DND-41 (cell line): ENCODE measurements around the gene ZFP91.
A peak's percentile ranks its signal among the peaks of the same experiment; 100 is the strongest.

ENCODE experiments used
- ATAC-seq: fragments of 200-7000 bp; cut with Tn5 transposase; 3 replicates; pipeline ENCODE4 v1.9.1; 2021; ENCODE audit warnings: low read depth; ENCODE audit not compliant: insufficient read depth
- DNase-seq: peaks from one replicate; pipeline ENCODE4 v3.0.0-alpha.2; 2020
- H2AFZ ChIP-seq: 2 replicates; pipeline ENCODE4 v1.6.0; 2012; ENCODE audit warnings: low read depth, low read length
- H3K27ac ChIP-seq: 2 replicates; pipeline ENCODE4 v1.5.1; 2012; ENCODE audit warnings: low read length, inconsistent platforms
- H3K27me3 ChIP-seq: fragments of 200-600 bp; sonication (generic); 2 replicates; pipeline ENCODE4 v1.6.0; 2012; ENCODE audit warnings: low read length, mild to moderate bottlenecking, inconsistent platforms; ENCODE audit not compliant: insufficient read depth, poor library complexity
- H3K36me3 ChIP-seq: 2 replicates; pipeline ENCODE4 v1.5.1; 2012; ENCODE audit warnings: low read length, inconsistent platforms; ENCODE audit not compliant: insufficient read depth
- H3K4me1 ChIP-seq: 2 replicates; pipeline ENCODE4 v1.5.1; 2012; ENCODE audit warnings: mild to moderate bottlenecking, low read length; ENCODE audit not compliant: insufficient read depth
- H3K4me2 ChIP-seq: 2 replicates; pipeline ENCODE4 v1.6.0; 2012; ENCODE audit warnings: mild to moderate bottlenecking, moderate library complexity, low read length, inconsistent platforms; ENCODE audit not compliant: insufficient read depth
- H3K4me3 ChIP-seq, 2 experiments: fragments of 200-600 bp in 1 of 2; shearing (Covaris generic) in 1 of 2; 2 replicates each; pipeline ENCODE4 v1.5.1; 2012 to 2016; ENCODE audit warnings: inconsistent platforms in 2 of 2, low read length in 2 of 2, mild to moderate bottlenecking in 2 of 2, low read depth in 1 of 2, moderate library complexity in 1 of 2
- H3K79me2 ChIP-seq: 2 replicates; pipeline ENCODE4 v1.6.0; 2012; ENCODE audit warnings: low read length, inconsistent platforms; ENCODE audit not compliant: insufficient read depth
- H3K9ac ChIP-seq: 2 replicates; pipeline ENCODE4 v1.6.0; 2012; ENCODE audit warnings: low read depth, mild to moderate bottlenecking, inconsistent platforms, low read length, moderate library complexity
- H3K9me3 ChIP-seq: 2 replicates; pipeline ENCODE4 v1.5.1; 2012; ENCODE audit warnings: low read length, moderate library complexity, mild to moderate bottlenecking, inconsistent platforms; ENCODE audit not compliant: insufficient read depth, severe bottlenecking
- H4K20me1 ChIP-seq: 2 replicates; pipeline ENCODE4 v1.6.0; 2012; ENCODE audit warnings: low read length; ENCODE audit not compliant: insufficient read depth
- EZH2 ChIP-seq: IDR thresholded peaks from 3 replicates; pipeline ENCODE4 v1.6.1; 2012; ENCODE audit warnings: borderline replicate concordance, low read depth, mild to moderate bottlenecking, moderate library complexity, low read length, inconsistent platforms; ENCODE audit not compliant: severe bottlenecking
- TF ChIP-seq, protein P1 (sequence below): IDR thresholded peaks from 2 replicates; pipeline ENCODE4 v1.5.1; 2012; ENCODE audit warnings: borderline replicate concordance, low read length, moderate library complexity, mild to moderate bottlenecking; ENCODE audit not compliant: poor library complexity, severe bottlenecking; ENCODE audit errors: extremely low read depth

ZFP91 gene

DNA sequence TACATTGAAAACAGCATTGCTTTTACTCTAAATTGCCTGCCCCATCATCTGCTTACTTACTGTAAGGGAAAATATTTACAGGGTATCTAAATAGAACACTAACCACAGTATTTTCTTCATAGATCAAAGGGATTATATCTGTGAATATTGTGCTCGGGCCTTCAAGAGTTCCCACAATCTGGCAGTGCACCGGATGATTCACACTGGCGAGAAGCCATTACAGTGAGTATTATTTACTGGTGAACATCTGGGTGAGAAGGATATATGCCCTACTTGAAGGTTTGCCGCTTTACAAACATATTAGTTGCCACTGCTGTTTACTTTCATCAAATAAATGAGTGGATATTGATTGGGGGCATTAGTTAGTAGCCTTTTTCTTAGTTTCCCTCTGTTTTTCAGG, 37.7 kb downstream of the ZFP91 start:
- no peaks in the 10 kb centered on the region for H3K27me3 ChIP-seq
- TF ChIP-seq, protein P1, sequence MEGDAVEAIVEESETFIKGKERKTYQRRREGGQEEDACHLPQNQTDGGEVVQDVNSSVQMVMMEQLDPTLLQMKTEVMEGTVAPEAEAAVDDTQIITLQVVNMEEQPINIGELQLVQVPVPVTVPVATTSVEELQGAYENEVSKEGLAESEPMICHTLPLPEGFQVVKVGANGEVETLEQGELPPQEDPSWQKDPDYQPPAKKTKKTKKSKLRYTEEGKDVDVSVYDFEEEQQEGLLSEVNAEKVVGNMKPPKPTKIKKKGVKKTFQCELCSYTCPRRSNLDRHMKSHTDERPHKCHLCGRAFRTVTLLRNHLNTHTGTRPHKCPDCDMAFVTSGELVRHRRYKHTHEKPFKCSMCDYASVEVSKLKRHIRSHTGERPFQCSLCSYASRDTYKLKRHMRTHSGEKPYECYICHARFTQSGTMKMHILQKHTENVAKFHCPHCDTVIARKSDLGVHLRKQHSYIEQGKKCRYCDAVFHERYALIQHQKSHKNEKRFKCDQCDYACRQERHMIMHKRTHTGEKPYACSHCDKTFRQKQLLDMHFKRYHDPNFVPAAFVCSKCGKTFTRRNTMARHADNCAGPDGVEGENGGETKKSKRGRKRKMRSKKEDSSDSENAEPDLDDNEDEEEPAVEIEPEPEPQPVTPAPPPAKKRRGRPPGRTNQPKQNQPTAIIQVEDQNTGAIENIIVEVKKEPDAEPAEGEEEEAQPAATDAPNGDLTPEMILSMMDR = no peak
- no peak for TF ChIP-seq EZH2
- DNase-seq = no peak
- 0 out of 2 replicates have a peak, but pooled peaks cover 2% of the 10 kb centered on the region for H3K79me2 ChIP-seq
- H3K9me3 ChIP-seq = no peaks in the 10 kb centered on the region
- no peak overlapping the region for H3K27ac ChIP-seq
- H3K4me2 ChIP-seq = no peak overlapping the region
- no peaks in the 10 kb centered on the region for H3K4me1 ChIP-seq
- H3K9ac ChIP-seq = no peak overlapping the region
- H3K4me3 ChIP-seq = no peak overlapping the region
- H2AFZ ChIP-seq = no peak overlapping the region
- no peaks in the 10 kb centered on the region for H4K20me1 ChIP-seq
- H3K36me3 ChIP-seq = peaks cover 99% of the 10 kb centered on the region
- no peak for ATAC-seq

DNA sequence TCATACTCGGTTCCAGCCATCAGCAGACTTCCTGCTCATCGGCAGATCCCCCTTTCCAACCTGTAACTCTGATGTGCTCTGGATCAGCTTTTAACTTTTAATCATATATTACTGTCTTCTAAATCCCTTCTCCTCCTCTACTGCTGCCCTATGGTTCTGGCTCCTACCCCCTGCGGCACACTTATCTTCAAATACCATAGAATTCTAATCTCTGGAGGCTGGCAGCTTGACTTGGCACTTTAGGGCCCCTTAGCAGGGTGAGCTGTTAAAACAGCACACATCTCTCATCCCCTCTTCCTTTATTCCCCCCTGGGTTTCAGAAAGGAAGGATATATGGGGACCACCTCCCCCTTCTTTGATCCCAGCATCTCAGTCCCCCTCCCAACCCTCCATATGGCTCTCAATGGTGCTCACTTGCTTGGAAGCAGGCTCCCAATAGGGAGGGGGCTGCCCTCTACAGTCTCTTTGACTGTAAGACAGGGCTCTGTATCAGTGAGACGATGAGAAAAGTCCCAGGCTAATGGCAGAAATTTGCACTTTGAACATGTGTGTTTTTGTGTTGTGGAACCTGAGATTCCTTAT, 39.2 kb downstream of the ZFP91 start:
- Histone ChIP-seq H3K79me2 (0 out of 2 replicates have a peak, but pooled peaks cover 2% of the 10 kb centered on the region), H3K9me3 (no peaks in the 10 kb centered on the region), H2AFZ (no peak overlapping the region), H3K27me3 (no peaks in the 10 kb centered on the region), H3K4me1 (no peaks in the 10 kb centered on the region), H3K4me2 (no peak overlapping the region), H4K20me1 (no peaks in the 10 kb centered on the region), H3K4me3 (no peak overlapping the region), H3K9ac (no peak overlapping the region), H3K27ac (no peak overlapping the region), H3K36me3 (peaks cover 99% of the 10 kb centered on the region)
- DNase-seq (no peak), ATAC-seq (peak; percentile 45; the same call in 1 of the 3 replicates)
- TF ChIP-seq EZH2 = no peak
- TF ChIP-seq, protein P1 = peak; percentile 28

DNA sequence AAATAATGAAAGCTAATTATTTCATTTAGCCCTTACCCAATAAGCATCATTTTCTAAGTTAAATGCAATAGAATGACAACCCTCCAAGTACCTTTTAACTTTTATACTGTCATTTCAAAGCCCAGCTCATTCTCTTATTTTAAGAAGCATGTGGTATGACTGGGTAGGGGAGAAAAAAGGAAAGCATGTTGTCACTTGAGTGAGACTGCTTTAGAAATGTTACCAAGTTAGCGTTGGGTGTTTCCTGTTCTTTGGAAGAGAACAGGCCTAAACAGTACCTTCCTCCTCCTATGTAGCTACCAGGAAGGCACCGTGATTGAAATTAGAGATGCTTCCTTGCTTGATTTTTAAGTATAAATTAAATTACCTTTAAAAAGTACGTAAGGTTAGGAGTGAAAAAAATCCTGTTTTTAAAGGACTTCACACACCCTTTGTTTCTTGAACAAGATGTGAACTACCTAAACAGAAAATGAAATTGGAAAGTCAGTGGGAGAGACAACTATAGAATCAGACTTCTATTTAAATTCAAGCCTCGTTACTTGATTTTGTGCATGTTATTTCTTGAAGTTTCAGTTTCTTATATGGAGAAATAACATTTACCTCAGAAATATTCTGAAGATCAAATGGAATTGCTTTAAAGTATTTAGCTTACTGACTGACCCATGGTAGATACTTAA, 42.9 kb downstream of the ZFP91 start:
- Histone ChIP-seq H3K27me3 (no peaks in the 10 kb centered on the region), H2AFZ (no peak overlapping the region), H4K20me1 (no peaks in the 10 kb centered on the region), H3K9me3 (no peaks in the 10 kb centered on the region), H3K27ac (no peak overlapping the region), H3K9ac (no peak overlapping the region), H3K4me2 (no peak overlapping the region), H3K79me2 (no peaks in the 10 kb centered on the region), H3K4me1 (no peaks in the 10 kb centered on the region), H3K36me3 (peaks cover 93% of the 10 kb centered on the region), H3K4me3 (no peak overlapping the region)
- DNase-seq (no peak), ATAC-seq (no peak)
- TF ChIP-seq EZH2 = no peak
- TF ChIP-seq, protein P1 = no peak
